Heart left ventricle (tissue), 16 donors: Measurements from ENCODE around the gene KHK. TPM values are rescaled to one million over a fixed set of nuclear protein-coding genes. Genes with fewer than 3 reads are reported as not detected.

Experiments used
- ATAC-seq, 4 donors: fragments of 200-7000 bp; cut with Tn5 transposase; one replicate each; pipeline ENCODE4 v1.9.1; 2020 to 2022; ENCODE audit warnings: moderate library complexity in 4 of 4, mild to moderate bottlenecking in 3 of 4, moderate number of reproducible peaks in 1 of 4
- DNase-seq, 5 donors: peaks; one replicate each; pipeline ENCODE4 v3.0.0-alpha.2; 2020
- H3K27ac ChIP-seq, 12 donors: fragments of 200-600 bp; sonication (generic) in 4 of 12; one replicate each; pipeline versions ENCODE4 v1.5.0 to v1.8.0; 2016 to 2022; ENCODE audit warnings: mild to moderate bottlenecking in 2 of 12
- H3K27me3 ChIP-seq, 9 donors: fragments of 200-600 bp; sonication (generic) in 2 of 9; one replicate each; pipeline versions ENCODE4 v1.5.1 to v1.8.0; 2016 to 2022; ENCODE audit warnings: mild to moderate bottlenecking in 3 of 9
- H3K36me3 ChIP-seq, 9 donors: fragments of 200-600 bp; sonication (generic) in 2 of 9; one replicate each; pipeline versions ENCODE4 v1.5.0 to v1.8.0; 2018 to 2022; ENCODE audit warnings: mild to moderate bottlenecking in 2 of 9
- H3K4me1 ChIP-seq, 12 donors: fragments of 200-600 bp; sonication (generic) in 4 of 12; one replicate each; pipeline versions ENCODE4 v1.5.0 to v1.8.0; 2016 to 2022; ENCODE audit warnings: mild to moderate bottlenecking in 3 of 12
- H3K4me3 ChIP-seq, 12 donors: fragments of 200-600 bp; sonication (generic) in 4 of 12; one replicate each; pipeline versions ENCODE4 v1.5.0 to v1.8.0; 2017 to 2022; ENCODE audit warnings: mild to moderate bottlenecking in 9 of 12, moderate library complexity in 4 of 12
- H3K9me3 ChIP-seq, 12 donors: fragments of 200-600 bp; sonication (generic) in 4 of 12; one replicate each; pipeline versions ENCODE4 v1.5.0 to v1.8.0; 2016 to 2022; ENCODE audit warnings: mild to moderate bottlenecking in 1 of 12
- CTCF ChIP-seq, 12 donors: fragments of 200-600 bp; sonication (generic) in 4 of 12; IDR thresholded peaks; one replicate each; pipeline versions ENCODE4 v1.5.0 to v1.8.0; 2018 to 2022; ENCODE audit warnings: antibody characterized with exemption in 12 of 12, mild to moderate bottlenecking in 5 of 12
- POLR2A ChIP-seq, 2 donors: fragments of 450-650 bp; IDR thresholded peaks; one replicate each; pipeline ENCODE4 v1.6.1; 2017; ENCODE audit warnings: antibody characterized with exemption in 2 of 2, mild to moderate bottlenecking in 2 of 2, moderate library complexity in 2 of 2
- WGBS, 4 donors: extraction: QIAGEN DNeasy Blood & Tissue Kit in 2 of 4; methylation state at CpG; one replicate each; pipeline versions ENCODE4 v1.1.5 to v1.1.7; 2013 to 2018; 5-methylcytosine and 5-hydroxymethylcytosine counted together
- intact Hi-C, 10 donors: fragments of 100-400 bp; cut with DNase I; formaldehyde crosslinking; loops; one replicate each; pipeline versions ENCODE4 v1.11.1 to v1.14.2; 2022
- polyA plus RNA-seq, 2 donors: library from polyadenylated mRNA; stranded (reverse); fragments of 200-250 nt; gene quantifications; one replicate each; pipeline ENCODE4 v1.2.3, GENCODE V29; 2013
- total RNA-seq, 9 donors: library from RNA; depleted of rRNA in 2 of 9; stranded (reverse); fragments of >200 nt in 2 of 9; fragmentation: NEBNext Ultra II Directional in 3 of 9; extraction: Animal tissue kit (Norgen Biotek cat#: 25700) in 3 of 9; gene quantifications; one replicate each; pipeline versions ENCODE4 v1.1.0 to v1.2.4, GENCODE V29; 2016 to 2023
- donor health status: ischemic (EF 13 %, LVEDD 7.1; RV severe dilation, severe dysfunction).
- donor health status: healthy with polysubstance abuse.
- donor health status: DM: no; HTN: yes; CAD: no.
- donor health status: DM: no; HTN: no; CAD: no.
- donor health status: ischemic (EF 25% LVEDD 6.9; RV normal size, moderate dysfunction).
- donor health status: ischemic (EF 25% LVEDD 5.7; RV mildly dilated, moderate dysfunction).
- donor health status: healthy.
- donor health status: DM: yes; HTN: yes; CAD: no.
- donor health status: ischemic (EF 35%, LVEDD 5.7; RV mildly dilated, moderate dysfunction).
- donor health status: nonischemic (EF 11% LVEDD 7.7; RV severe dilation, severe dysfunction).
- donor health status: DM: yes; HTN: yes; CAD: no.
- donor health status: PGD.
- donor health status: ischemic (EF 29% LVEDD 5.4; RV normal size, mild dysfunction).
- donor health status: nonischemic (EF 23%, LVEDD 6.1; RV moderate dilation, normal function).

Gene KHK
- total and polyA plus RNA-seq, 11 donors = 0.89 to 3.9 (median 1.8) TPM

- Histone ChIP-seq H3K4me1 (peaks cover under 1 to 18% (median 11%) of the 10 kb centered on the region in 12 donors), H3K9me3 (no peaks in the 10 kb centered on the region), H3K27ac (no peak overlapping the region), H3K4me3 (no peak overlapping the region), H3K36me3 (peaks cover 0 to 40% (median 34%) of the 10 kb centered on the region in 9 donors), H3K27me3 (no peaks in the 10 kb centered on the region)
- intact Hi-C loops = loop anchor here in 1 of 10 donors (2.0 kb wide), 1 partner anchor 29 kb away; no protein-coding TSS in a partner anchor
- no peak for DNase-seq
- TF ChIP-seq POLR2A (IDR thresholded peaks at IDR 0.05) (no peak), CTCF (IDR thresholded peaks at IDR 0.05) (no peak)
- ATAC-seq = no peak
- 87 to 89% (median 88%) methylated on average over 9 of the region's 9 CpGs for whole genome bisulfite sequencing, 4 donors
Measured at GRCh38 chr2:27127883-27128667, 41.5 kb downstream of the KHK start.

GRCh38 chr2:27128668-27129571 is 42.3 kb downstream of the KHK start:
- Histone ChIP-seq H3K27me3 (no peaks in the 10 kb centered on the region), H3K9me3 (no peaks in the 10 kb centered on the region), H3K4me1 (peaks cover 7 to 19% (median 13%) of the 10 kb centered on the region in 12 donors), H3K27ac (no peak overlapping the region), H3K36me3 (peaks cover 0 to 40% (median 34%) of the 10 kb centered on the region in 9 donors), H3K4me3 (no peak overlapping the region)
- no peak for DNase-seq
- TF ChIP-seq CTCF (IDR thresholded peaks at IDR 0.05) = no peak
- no peak for TF ChIP-seq POLR2A (IDR thresholded peaks at IDR 0.05)
- 73 to 83% (median 80%) methylated on average over 11 of the region's 11 CpGs for WGBS, 4 donors
- intact Hi-C loops = no loop called here
- no peak for ATAC-seq

- Histone ChIP-seq H3K36me3 (peaks cover 0 to 40% (median 34%) of the 10 kb centered on the region in 9 donors), H3K4me1 (peaks cover 7 to 19% (median 12%) of the 10 kb centered on the region in 12 donors), H3K4me3 (no peak overlapping the region), H3K27me3 (no peaks in the 10 kb centered on the region), H3K27ac (no peak overlapping the region), H3K9me3 (no peaks in the 10 kb centered on the region)
- ATAC-seq (no peak), DNase-seq (no peak)
- intact Hi-C loops = loop anchor here in 2 of 10 donors (5.0 kb wide), 1 partner anchor 82 kb away; the partner anchor contains the start of genes ATRAID (in 2 of the 2) and SLC5A6 (in 2 of the 2)
- WGBS, 4 donors = 89 to 94% (median 91%) methylated on average over 10 of the region's 10 CpGs
- no peak for TF ChIP-seq POLR2A (IDR thresholded peaks at IDR 0.05)
- no peak for TF ChIP-seq CTCF (IDR thresholded peaks at IDR 0.05)
Measured at GRCh38 chr2:27130396-27130795, 43.8 kb downstream of the KHK start.
